HepG2 (cell line): Measurements from ENCODE around the gene EIF4E1B. TPM values are rescaled to one million over a fixed set of nuclear protein-coding genes. Genes with fewer than 3 reads are reported as not detected.

ENCODE experiments used
- ATAC-seq: fragments of 200-7000 bp; cut with Tn5 transposase; 3 replicates; pipeline ENCODE4 v1.9.1; 2020; ENCODE audit warnings: mild to moderate bottlenecking, moderate library complexity
- BruUV-seq: library from RNA; stranded (reverse); fragments of 400-500 nt; replicated peaks from 2 replicates; lab custom pipeline; 2021; lab: Mats Ljungman, UMichigan
- CTCF ChIA-PET: fragments of 300-600 bp; formaldehyde crosslinking; extraction: SDS; loops from one replicate; lab custom pipeline; 2021; ENCODE audit warnings: low total read pairs, inconsistent platforms, low intra/inter-chr PET ratio; lab: Yijun Ruan, JAX
- POLR2A ChIA-PET: fragments of 350-600 bp; sonication (Branson Sonifier 250); formaldehyde crosslinking; loops from one replicate; lab custom pipeline; 2020; ENCODE audit warnings: antibody characterized with exemption, inconsistent platforms; lab: Yijun Ruan, JAX
- DNase-seq: peaks from one replicate; pipeline ENCODE4 v3.0.0-alpha.2; 2015; ENCODE audit warnings: low spot score
- FAIRE-seq: peaks from 3 replicates; lab custom pipeline; 2011; peaks lifted over from hg19 to GRCh38; lab: Jason Lieb, UNC
- H2AFZ ChIP-seq: one replicate; pipeline ENCODE4 v1.6.1; 2011; ENCODE audit warnings: low read length, inconsistent platforms
- H3K27ac ChIP-seq: fragments of 300-600 bp; 3 replicates; pipeline ENCODE4 v1.8.0; 2011; ENCODE audit warnings: mixed run types, mild to moderate bottlenecking, mixed read lengths, low read length, inconsistent platforms; ENCODE audit not compliant: insufficient read depth; ENCODE audit errors: extremely low read length
- H3K27me3 ChIP-seq, 2 experiments: fragments of 200-600 bp in 1 of 2; 2 replicates in 1 of 2; 3 replicates in 1 of 2; pipeline versions ENCODE4 v1.6.0 to v1.8.0; 2011; ENCODE audit warnings: low read length in 2 of 2, mild to moderate bottlenecking in 2 of 2, moderate library complexity in 2 of 2, inconsistent platforms in 1 of 2; ENCODE audit not compliant: insufficient read depth in 2 of 2, control insufficient read depth in 1 of 2
- H3K36me3 ChIP-seq, 2 experiments: fragments of 200-600 bp in 1 of 2; replicated peaks in 1 of 2; 2 replicates in 1 of 2; 3 replicates in 1 of 2; pipeline versions ENCODE4 v1.5.1 to v1.8.0; 2011; ENCODE audit warnings: low read length in 2 of 2, inconsistent platforms in 1 of 2; ENCODE audit not compliant: insufficient read depth in 2 of 2, control insufficient read depth in 1 of 2
- H3K4me1 ChIP-seq: 2 replicates; pipeline ENCODE4 v1.5.1; 2012; ENCODE audit warnings: low read length, inconsistent platforms; ENCODE audit not compliant: insufficient read depth
- H3K4me2 ChIP-seq: 2 replicates; pipeline ENCODE4 v1.6.0; 2011; ENCODE audit warnings: low read depth, low read length, inconsistent platforms
- H3K4me3 ChIP-seq, 3 experiments: fragments of 200-600 bp in 1 of 3; sonication (generic), shearing (Covaris generic) in 1 of 3; replicated peaks in 1 of 3; 2 replicates each; pipeline ENCODE4 v1.5.1; 2011 to 2016; ENCODE audit warnings: low read length in 3 of 3, inconsistent platforms in 2 of 3, low read depth in 2 of 3, mild to moderate bottlenecking in 2 of 3, control low read depth in 1 of 3, mixed read lengths in 1 of 3; ENCODE audit not compliant: insufficient read depth in 1 of 3
- H3K79me2 ChIP-seq: one replicate; pipeline ENCODE4 v1.6.1; 2011; ENCODE audit warnings: low read length, inconsistent platforms; ENCODE audit not compliant: insufficient read depth
- H3K9ac ChIP-seq: 2 replicates; pipeline ENCODE4 v1.6.0; 2011; ENCODE audit warnings: mild to moderate bottlenecking, low read depth, low read length, inconsistent platforms; ENCODE audit not compliant: insufficient read depth
- H3K9me3 ChIP-seq: 2 replicates; pipeline ENCODE4 v1.5.1; 2012; ENCODE audit warnings: mild to moderate bottlenecking, low read length
- H4K20me1 ChIP-seq: 2 replicates; pipeline ENCODE4 v1.6.0; 2011; ENCODE audit warnings: inconsistent platforms, mild to moderate bottlenecking, low read length, moderate library complexity; ENCODE audit not compliant: insufficient read depth
- CBX5 ChIP-seq: sonication (generic); formaldehyde crosslinking; IDR thresholded peaks from 2 replicates; pipeline ENCODE4 v1.4.0; 2020; ENCODE audit warnings: missing genetic modification reagents, borderline replicate concordance
- HMGXB4 ChIP-seq, 2 experiments: sonication (generic) in 1 of 2; formaldehyde crosslinking in 1 of 2; IDR thresholded peaks; 2 replicates each; pipeline versions ENCODE4 v1.4.0 to v1.6.1; 2018 to 2020; ENCODE audit warnings: missing genetic modification reagents in 2 of 2, borderline replicate concordance in 1 of 2, low read depth in 1 of 2, mild to moderate bottlenecking in 1 of 2, missing biosample characterization in 1 of 2
- NFKBIZ ChIP-seq: IDR thresholded peaks from 2 replicates; pipeline ENCODE4 v1.6.1; 2018; ENCODE audit warnings: missing genetic modification reagents, missing compliant biosample characterization
- TRIM22 ChIP-seq: fragments of 450-650 bp; IDR thresholded peaks from 2 replicates; pipeline ENCODE4 v1.6.1; 2017
- ZMYM2 ChIP-seq: sonication (generic); formaldehyde crosslinking; IDR thresholded peaks from 2 replicates; pipeline ENCODE4 v1.8.0; 2022; ENCODE audit warnings: mild to moderate bottlenecking, missing genetic modification reagents
- ZNF280B ChIP-seq: sonication (generic); formaldehyde crosslinking; IDR thresholded peaks from 2 replicates; pipeline ENCODE4 v1.5.0; 2020; ENCODE audit warnings: missing genetic modification reagents, mild to moderate bottlenecking, borderline replicate concordance
- ZNF33B ChIP-seq: sonication (generic); formaldehyde crosslinking; IDR thresholded peaks from 2 replicates; pipeline ENCODE4 v1.5.1; 2020; ENCODE audit warnings: mild to moderate bottlenecking, missing genetic modification reagents
- ZNF350 ChIP-seq: sonication (generic); formaldehyde crosslinking; IDR thresholded peaks from 2 replicates; pipeline ENCODE4 v1.4.0; 2020; ENCODE audit warnings: mild to moderate bottlenecking, low read depth, missing genetic modification reagents, borderline replicate concordance
- ZNF414 ChIP-seq: sonication (generic); formaldehyde crosslinking; IDR thresholded peaks from 2 replicates; pipeline ENCODE4 v1.5.0; 2020; ENCODE audit warnings: missing genetic modification reagents
- WGBS: methylation state at CpG from one replicate; pipeline ENCODE4 v1.1.6; 2017; ENCODE audit warnings: low lambda C conversion rate; 5-methylcytosine and 5-hydroxymethylcytosine counted together
- in situ Hi-C: cut with HindIII; loops from 2 replicates; pipeline ENCODE4 v1.10.0; 2017; ENCODE audit warnings: low pct_unique_long_range_greater_than_20kb; ENCODE audit not compliant: extremely low pct_ligation_motif_present
- intact Hi-C: fragments of 100-400 bp; cut with micrococcal nuclease; formaldehyde crosslinking; loops from one replicate; pipeline ENCODE4 v1.10.0; 2022; ENCODE audit not compliant: unreplicated experiment
- polyA plus RNA-seq, 8 experiments: library from polyadenylated mRNA; depleted of rRNA in 3 of 8; stranded (reverse) in 7 of 8; unstranded in 1 of 8; fragments of >200 nt; fragmentation: Illumina TruSeq in 4 of 8; extraction: Trizol in 4 of 8; gene quantifications; 2 replicates each; pipeline versions ENCODE4 v1.2.1 to v1.2.3, GENCODE V29; 2011 to 2016; ENCODE audit warnings: low read depth in 4 of 8, missing spikeins in 1 of 8, mixed read lengths in 1 of 8; ENCODE audit not compliant: insufficient read depth in 1 of 8
- total RNA-seq, 5 experiments: library from RNA; depleted of rRNA; stranded (reverse); fragments of >200 nt; fragmentation: Illumina TruSeq; extraction: Trizol; gene quantifications; 2 replicates each; pipeline ENCODE4 v1.2.3, GENCODE V29; 2016; ENCODE audit warnings: low read depth in 1 of 5

EIF4E1B gene
- total and polyA plus RNA-seq, 2 of the 13 experiments (the other 11 are each of a cell fraction or from before 2014, with no cell fraction given), result not detected

GRCh38 chr5:176656467-176656990 is 26.1 kb downstream of the EIF4E1B start:
- intact Hi-C loops (loop anchor here (5.0 kb wide), 1 partner anchor 156 kb away; the partner anchor contains the start of gene UNC5A), in situ Hi-C loops (no loop called here)
- 92% methylated on average over 9 of the region's 13 CpGs for WGBS

GRCh38 chr5:176658007-176658599 is 27.6 kb downstream of the EIF4E1B start:
- H3K36me3 ChIP-seq, result no peaks in the 10 kb centered on the region; a peak in 1 of 5 replicates
- CTCF ChIA-PET, result interaction anchor here (1.0 to 2.3 kb wide), 2 partner anchors 84 to 301 kb away, joined by 3 to 10 read pairs; no protein-coding TSS in a partner anchor
- H3K27ac ChIP-seq, result no peak overlapping the region
- H2AFZ ChIP-seq, result no peak overlapping the region
- H3K9ac ChIP-seq, result no peak overlapping the region
- in situ Hi-C loops, result no loop called here
- peaks cover 14% of the 10 kb centered on the region for H3K4me1 ChIP-seq
- H3K4me3 ChIP-seq, result peak overlapping the region in 1 of 3 experiments; percentile 43; a peak in 1 of 6 replicates
- peaks cover 0 to 2% of the 10 kb centered on the region in 2 experiments; a peak in 2 of 5 replicates for H3K27me3 ChIP-seq
- no peaks in the 10 kb centered on the region for H3K9me3 ChIP-seq
- BruUV-seq, result TSS peak; percentile 57
- POLR2A ChIA-PET, result interaction anchor here (1.3 kb wide), 1 partner anchor 11 kb away, joined by 7 read pairs; the partner anchor contains the start of gene TSPAN17
- peak; percentile 59 for DNase-seq
- WGBS, result 38% methylated on average over 10 of the region's 14 CpGs
- peak; percentile 82 for FAIRE-seq
- ATAC-seq, result peak; percentile 85
- no peaks in the 10 kb centered on the region for H4K20me1 ChIP-seq
- H3K79me2 ChIP-seq, result no peaks in the 10 kb centered on the region
- intact Hi-C loops, result loop anchor here (2.0 to 5.0 kb wide), 2 partner anchors 154 to 301 kb away; partner anchors contain the start of gene UNC5A
- H3K4me2 ChIP-seq, result peak overlapping the region; percentile 64
- TF ChIP-seq ZNF414 (CRISPR knock-in tag) (no peak), ZNF280B (0 out of 2 replicates have a peak, but pooled peaks have one; percentile 51), HMGXB4 (CRISPR knock-in tag; IDR thresholded peaks at IDR 0.05; ENCODE audit: borderline replicate concordance in 1 of 2, low read depth in 1 of 2) (peak in 1 of 2 experiments; percentile 37; a peak in 1 of 4 replicates), ZNF33B (CRISPR knock-in tag) (no peak), TRIM22 (no peak), ZNF350 (CRISPR knock-in tag) (0 out of 2 replicates have a peak, but pooled peaks have one; percentile 15), ZMYM2 (no peak)

More at GRCh38 chr5:176656467-176656990, 26.1 kb downstream of the EIF4E1B start:
- no peak for TF ChIP-seq CBX5 (CRISPR knock-in tag)
- TF ChIP-seq NFKBIZ (CRISPR knock-in tag), result no peak
- TF ChIP-seq, all 625 proteins: peak for 0
- DNase-seq (no peak), ATAC-seq (no peak), FAIRE-seq (no peak)
- no peak overlapping the region for H3K4me3 ChIP-seq
- H3K9me3 ChIP-seq, result no peaks in the 10 kb centered on the region
- H3K9ac ChIP-seq, result no peak overlapping the region
- H3K4me1 ChIP-seq, result peaks cover 14% of the 10 kb centered on the region
- no peaks in the 10 kb centered on the region; a peak in 1 of 5 replicates for H3K36me3 ChIP-seq
- no peaks in the 10 kb centered on the region for H3K79me2 ChIP-seq
- POLR2A ChIA-PET, result no interaction called here
- H3K4me2 ChIP-seq, result no peak overlapping the region
- no TSS peak for BruUV-seq
- H2AFZ ChIP-seq, result no peak overlapping the region
- CTCF ChIA-PET, result no interaction called here
- H4K20me1 ChIP-seq, result no peaks in the 10 kb centered on the region
- H3K27ac ChIP-seq, result no peak overlapping the region
- H3K27me3 ChIP-seq, result peaks cover 0 to 1% of the 10 kb centered on the region in 2 experiments; a peak in 2 of 5 replicates
